Endothelial cell (in vitro differentiated cells): ENCODE results near the gene BLOC1S5. TPM values are rescaled to one million over a fixed set of nuclear protein-coding genes. Genes with fewer than 3 reads are reported as not detected.
A peak's percentile ranks its signal among the peaks of the same experiment; 100 is the strongest.

Experiments
- DNase-seq: peaks from one replicate; pipeline ENCODE4 v3.0.0; 2021; ENCODE audit warnings: low spot score
- H3K27ac Mint-ChIP-seq: one replicate; pipeline ENCODE4 v1.8.0; 2021; ENCODE audit warnings: mixed read lengths, inconsistent platforms; ENCODE audit not compliant: unreplicated experiment
- H3K27me3 Mint-ChIP-seq: one replicate; pipeline ENCODE4 v1.8.0; 2021; ENCODE audit warnings: mild to moderate bottlenecking, moderate library complexity, mixed read lengths, inconsistent platforms; ENCODE audit not compliant: unreplicated experiment
- H3K36me3 Mint-ChIP-seq: one replicate; pipeline ENCODE4 v1.8.0; 2021; ENCODE audit warnings: mild to moderate bottlenecking, low read depth, mixed read lengths, inconsistent platforms; ENCODE audit not compliant: unreplicated experiment
- H3K4me1 Mint-ChIP-seq: one replicate; pipeline ENCODE4 v1.8.0; 2021; ENCODE audit warnings: mild to moderate bottlenecking, mixed read lengths, inconsistent platforms; ENCODE audit not compliant: unreplicated experiment
- H3K4me3 Mint-ChIP-seq: one replicate; pipeline ENCODE4 v1.8.0; 2021; ENCODE audit warnings: mild to moderate bottlenecking, mixed read lengths, inconsistent platforms; ENCODE audit not compliant: unreplicated experiment
- H3K9me3 Mint-ChIP-seq: one replicate; pipeline ENCODE4 v1.8.0; 2021; ENCODE audit warnings: mixed read lengths, inconsistent platforms; ENCODE audit not compliant: unreplicated experiment
- CTCF ChIP-seq: fragments of 200-600 bp; sonication (generic); IDR thresholded peaks from one replicate; pipeline ENCODE4 v1.5.0; 2021; ENCODE audit warnings: antibody characterized with exemption; ENCODE audit not compliant: unreplicated experiment
- total RNA-seq: library from RNA; stranded (reverse); fragmentation: NEBNext Ultra II Directional; extraction: Animal tissue kit (Norgen Biotek cat#: 25700); gene quantifications from one replicate; pipeline ENCODE4 v1.2.1, GENCODE V29; 2021; ENCODE audit not compliant: unreplicated experiment

The BLOC1S5 gene
- total RNA-seq, 1 donor from 2014 or later = 13.2 TPM

- no peak overlapping the region for H3K4me3 Mint-ChIP-seq
- DNase-seq = no peak
- H3K36me3 Mint-ChIP-seq = peaks cover 5% of the 10 kb centered on the region
- TF ChIP-seq CTCF = no peak
- peak overlapping the region; percentile 4 for H3K27ac Mint-ChIP-seq
- H3K4me1 Mint-ChIP-seq = peaks cover 5% of the 10 kb centered on the region
- no peaks in the 10 kb centered on the region for H3K27me3 Mint-ChIP-seq
- H3K9me3 Mint-ChIP-seq = no peaks in the 10 kb centered on the region
Observed at GRCh38 chr6:8017276-8017701, 46.9 kb downstream of the BLOC1S5 start.

DNA sequence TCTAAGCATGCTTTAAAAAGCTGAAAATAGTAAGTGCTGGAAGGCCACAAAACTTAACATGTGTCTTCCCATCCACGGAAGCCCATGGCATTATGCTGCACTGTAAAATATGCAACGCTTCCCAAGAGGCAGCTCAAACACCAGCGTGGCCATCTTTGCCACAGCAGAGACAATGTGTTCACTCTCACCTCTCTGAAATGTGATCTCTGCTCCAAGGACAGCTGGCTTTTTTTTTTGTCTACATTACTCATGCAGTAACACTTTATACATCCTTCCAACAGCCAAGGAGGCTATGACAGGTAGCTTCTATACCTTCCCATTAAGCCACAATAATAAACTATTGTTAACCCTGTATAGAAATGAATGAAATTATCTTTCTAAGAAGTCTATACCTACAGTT lies 49.2 kb downstream of the BLOC1S5 start:
- H3K36me3 Mint-ChIP-seq = peaks cover 5% of the 10 kb centered on the region
- H3K4me1 Mint-ChIP-seq = peaks cover 9% of the 10 kb centered on the region
- no peak for DNase-seq
- no peak overlapping the region for H3K27ac Mint-ChIP-seq
- H3K27me3 Mint-ChIP-seq = no peaks in the 10 kb centered on the region
- no peak for TF ChIP-seq CTCF
- no peaks in the 10 kb centered on the region for H3K9me3 Mint-ChIP-seq
- no peak overlapping the region for H3K4me3 Mint-ChIP-seq

- Mint-ChIP-seq H3K27me3 (no peaks in the 10 kb centered on the region), H3K4me3 (no peak overlapping the region), H3K27ac (no peak overlapping the region), H3K4me1 (peaks cover 11% of the 10 kb centered on the region), H3K9me3 (no peaks in the 10 kb centered on the region), H3K36me3 (peaks cover 5% of the 10 kb centered on the region)
- no peak for DNase-seq
- TF ChIP-seq CTCF = no peak
Observed at GRCh38 chr6:8013763-8014162, 50.4 kb downstream of the BLOC1S5 start.

DNA sequence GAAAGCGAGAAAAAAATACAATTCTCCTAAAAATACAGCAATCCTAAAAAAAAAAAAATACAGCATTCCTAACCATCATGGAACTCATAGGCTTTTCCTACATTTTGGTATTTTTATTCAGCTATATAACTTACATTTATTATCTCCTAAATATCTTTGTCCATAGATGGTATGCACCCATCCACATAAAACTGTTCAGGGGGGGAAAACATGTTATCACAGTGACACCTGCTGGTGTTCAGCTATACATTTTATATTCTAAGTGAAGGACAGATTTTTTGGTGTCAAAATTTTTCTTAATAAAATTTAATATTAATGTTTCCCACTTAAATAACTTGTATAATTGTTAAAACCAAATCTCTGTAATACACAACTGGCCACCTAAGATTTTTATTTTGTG lies 58.0 kb downstream of the BLOC1S5 start:
- no peak overlapping the region for H3K27ac Mint-ChIP-seq
- peak; percentile 61 for TF ChIP-seq CTCF
- H3K36me3 Mint-ChIP-seq = no peaks in the 10 kb centered on the region
- DNase-seq = no peak
- H3K4me3 Mint-ChIP-seq = no peak overlapping the region
- H3K9me3 Mint-ChIP-seq = no peaks in the 10 kb centered on the region
- H3K4me1 Mint-ChIP-seq = peaks cover 9% of the 10 kb centered on the region
- no peaks in the 10 kb centered on the region for H3K27me3 Mint-ChIP-seq

DNA sequence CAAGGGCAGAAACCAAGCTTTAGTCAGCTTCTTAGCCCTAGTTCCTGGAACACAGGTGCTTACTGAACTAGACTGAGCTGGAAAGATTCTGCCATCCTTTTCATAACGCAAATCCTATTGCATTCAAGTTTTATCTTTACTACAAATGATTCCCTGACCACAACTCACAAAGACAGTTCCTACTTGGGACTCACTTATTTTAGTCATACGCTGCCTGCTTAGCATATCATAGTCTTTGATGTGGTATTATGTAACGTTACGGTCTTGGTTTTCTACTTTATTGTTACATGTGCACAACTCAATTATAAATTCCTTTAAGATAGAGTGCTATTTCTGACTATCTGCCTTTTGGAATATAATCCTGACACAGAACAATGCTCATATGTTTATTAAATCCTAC lies 59.1 kb downstream of the BLOC1S5 start:
- Mint-ChIP-seq H3K9me3 (no peaks in the 10 kb centered on the region), H3K4me1 (peaks cover 12% of the 10 kb centered on the region)
- no peak for TF ChIP-seq CTCF

More for the DNA sequence above, 59.1 kb downstream of the BLOC1S5 start:
- H3K27me3 Mint-ChIP-seq = no peaks in the 10 kb centered on the region
- no peak overlapping the region for H3K27ac Mint-ChIP-seq
- H3K4me3 Mint-ChIP-seq = no peak overlapping the region
- H3K36me3 Mint-ChIP-seq = no peaks in the 10 kb centered on the region
- DNase-seq = no peak
